Fibroblast of villous mesenchyme (primary cell): Measurements from ENCODE around the gene AFDN. TPM values are rescaled to one million over a fixed set of nuclear protein-coding genes. Genes with fewer than 3 reads are reported as not detected.
A peak's percentile ranks its signal among the peaks of the same experiment; 100 is the strongest.
"Not testable (repeated sequence)": the region's sequence is repeated elsewhere in the genome, so short reads cannot be mapped to it uniquely, and the experiment has no call there.

ENCODE experiments used
- DNase-seq: peaks from one replicate; pipeline ENCODE4 v3.0.0-alpha.2; 2010; ENCODE audit warnings: low read depth
- H3K4me3 ChIP-seq: 2 replicates; pipeline ENCODE4 v1.5.1; 2011; ENCODE audit warnings: low read depth, mild to moderate bottlenecking, low read length
- total RNA-seq: library from RNA; depleted of rRNA; stranded (reverse); fragments of >200 nt; gene quantifications from 2 replicates; pipeline ENCODE4 v1.2.3, GENCODE V29; 2012
- TF ChIP-seq, protein P1 (sequence below): IDR thresholded peaks from 2 replicates; pipeline ENCODE4 v1.5.1; 2012; ENCODE audit warnings: low read depth, mild to moderate bottlenecking, low read length; ENCODE audit not compliant: insufficient read depth

Gene AFDN
- total RNA-seq, 1 donor = 37.1 TPM

DNA sequence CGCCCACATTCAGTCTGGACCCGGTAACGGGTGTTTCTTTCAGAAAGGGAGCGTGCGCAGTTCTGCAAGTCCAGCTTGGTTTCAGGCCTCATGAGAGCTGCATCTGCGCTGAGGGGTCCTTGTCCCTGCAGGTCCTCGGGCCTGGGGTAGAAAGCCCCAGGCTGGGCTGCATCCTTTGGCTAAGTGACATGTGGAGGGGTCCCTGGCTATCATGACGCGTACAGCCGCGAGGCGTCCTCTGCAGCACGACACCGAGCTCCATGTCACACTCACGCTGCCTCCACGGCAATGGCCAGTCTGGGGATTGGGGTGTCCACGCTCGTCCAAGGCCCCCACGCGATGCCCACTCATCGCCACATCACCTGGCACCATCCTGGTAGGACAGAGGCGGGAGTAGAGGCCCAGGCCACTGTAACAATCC, 169.0 kb downstream of the AFDN start:
- TF ChIP-seq, protein P1, sequence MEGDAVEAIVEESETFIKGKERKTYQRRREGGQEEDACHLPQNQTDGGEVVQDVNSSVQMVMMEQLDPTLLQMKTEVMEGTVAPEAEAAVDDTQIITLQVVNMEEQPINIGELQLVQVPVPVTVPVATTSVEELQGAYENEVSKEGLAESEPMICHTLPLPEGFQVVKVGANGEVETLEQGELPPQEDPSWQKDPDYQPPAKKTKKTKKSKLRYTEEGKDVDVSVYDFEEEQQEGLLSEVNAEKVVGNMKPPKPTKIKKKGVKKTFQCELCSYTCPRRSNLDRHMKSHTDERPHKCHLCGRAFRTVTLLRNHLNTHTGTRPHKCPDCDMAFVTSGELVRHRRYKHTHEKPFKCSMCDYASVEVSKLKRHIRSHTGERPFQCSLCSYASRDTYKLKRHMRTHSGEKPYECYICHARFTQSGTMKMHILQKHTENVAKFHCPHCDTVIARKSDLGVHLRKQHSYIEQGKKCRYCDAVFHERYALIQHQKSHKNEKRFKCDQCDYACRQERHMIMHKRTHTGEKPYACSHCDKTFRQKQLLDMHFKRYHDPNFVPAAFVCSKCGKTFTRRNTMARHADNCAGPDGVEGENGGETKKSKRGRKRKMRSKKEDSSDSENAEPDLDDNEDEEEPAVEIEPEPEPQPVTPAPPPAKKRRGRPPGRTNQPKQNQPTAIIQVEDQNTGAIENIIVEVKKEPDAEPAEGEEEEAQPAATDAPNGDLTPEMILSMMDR = no peak
- no peak for DNase-seq
- no peak overlapping the region for H3K4me3 ChIP-seq

DNA sequence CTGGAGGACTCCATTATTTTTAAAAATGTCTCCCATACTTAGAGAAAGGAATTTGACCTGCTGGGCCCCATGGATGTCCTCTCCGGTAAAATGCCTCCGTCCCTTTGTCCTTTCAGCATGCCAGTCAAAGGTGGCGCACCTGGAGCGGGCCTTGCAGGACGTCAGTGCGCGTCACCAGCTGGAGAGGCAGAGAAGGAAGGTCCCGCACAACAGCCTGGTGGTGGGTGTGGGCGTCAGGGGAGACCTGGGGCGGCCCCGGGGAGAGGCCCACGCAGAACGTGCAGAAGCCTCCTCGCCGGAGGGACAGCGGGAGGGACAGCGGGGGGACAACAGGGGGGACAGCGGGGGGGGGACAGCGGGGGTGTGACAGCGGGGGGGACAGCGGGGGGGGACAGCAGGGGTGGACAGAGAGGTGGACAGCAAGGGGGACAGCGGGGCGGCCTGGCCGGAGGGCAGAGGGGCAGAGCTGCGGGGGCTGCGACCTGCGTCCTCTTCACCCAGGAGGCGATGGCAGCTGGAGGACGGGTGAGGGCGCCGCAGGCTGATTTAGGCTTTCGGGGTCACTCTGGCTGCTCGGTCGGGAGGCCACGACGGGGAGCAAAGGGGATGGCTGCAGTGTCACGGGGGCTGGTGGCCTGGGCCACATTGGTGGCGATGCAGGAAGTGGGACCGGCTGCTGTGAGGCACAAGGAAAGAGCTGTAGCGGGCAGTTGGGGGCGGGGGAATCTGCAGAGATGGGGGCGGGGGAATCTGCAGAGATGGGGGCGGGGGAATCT, 169.9 kb downstream of the AFDN start:
- no peak overlapping the region for H3K4me3 ChIP-seq
- DNase-seq = no peak
- TF ChIP-seq, protein P1 = no peak

DNA sequence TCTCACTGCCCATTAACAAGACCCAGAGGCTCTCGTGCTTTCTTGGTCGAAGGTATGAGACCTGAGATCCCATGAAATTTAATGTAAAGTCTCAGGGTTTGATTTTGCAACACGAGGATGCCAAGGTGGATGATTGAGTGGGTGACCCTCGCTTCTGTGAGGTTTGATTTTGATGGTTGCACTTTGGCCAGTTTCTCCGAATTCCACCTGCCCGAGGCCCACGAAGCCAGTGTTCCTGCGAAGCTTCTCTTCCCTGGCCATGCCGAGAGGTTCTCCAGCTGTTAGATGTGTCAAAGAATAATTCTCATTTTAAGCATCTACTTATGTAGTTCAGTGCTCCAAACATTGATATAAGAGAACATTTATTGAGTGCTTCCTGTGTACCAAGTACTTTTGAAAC, 170.9 kb downstream of the AFDN start, which contains the start of gene KIF25:
KIF25 (plus strand) TSS at position 30 of the 400 bp plus-strand sequence. CDS start 31,915 bp downstream, outside the sequence.
- H3K4me3 ChIP-seq = no peak within 1 kb of the TSS
- TF ChIP-seq, protein P1 = no peak
- no peak for DNase-seq

DNA sequence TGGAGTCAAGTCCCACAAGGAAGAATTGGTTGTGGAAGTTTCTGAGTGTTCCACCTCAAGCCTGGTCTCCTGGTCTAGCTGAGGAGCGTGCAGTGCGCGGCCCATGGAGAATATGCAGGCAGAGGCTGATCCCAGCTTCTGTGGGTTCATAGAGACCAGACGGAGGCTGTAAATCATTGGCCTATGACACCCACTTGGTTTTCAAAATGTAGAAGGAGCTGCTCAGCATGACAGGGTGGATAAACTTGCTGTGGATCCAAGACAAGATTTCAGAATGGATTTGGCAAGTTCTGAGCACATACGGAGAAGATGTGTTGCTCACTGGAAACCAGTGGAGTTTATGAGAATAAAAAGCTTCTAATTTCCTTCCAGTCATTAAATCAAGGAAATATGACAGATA, 171.5 kb downstream of the AFDN start:
- peak; percentile 58 for DNase-seq
- H3K4me3 ChIP-seq = no peak overlapping the region
- TF ChIP-seq, protein P1 = no peak

DNA sequence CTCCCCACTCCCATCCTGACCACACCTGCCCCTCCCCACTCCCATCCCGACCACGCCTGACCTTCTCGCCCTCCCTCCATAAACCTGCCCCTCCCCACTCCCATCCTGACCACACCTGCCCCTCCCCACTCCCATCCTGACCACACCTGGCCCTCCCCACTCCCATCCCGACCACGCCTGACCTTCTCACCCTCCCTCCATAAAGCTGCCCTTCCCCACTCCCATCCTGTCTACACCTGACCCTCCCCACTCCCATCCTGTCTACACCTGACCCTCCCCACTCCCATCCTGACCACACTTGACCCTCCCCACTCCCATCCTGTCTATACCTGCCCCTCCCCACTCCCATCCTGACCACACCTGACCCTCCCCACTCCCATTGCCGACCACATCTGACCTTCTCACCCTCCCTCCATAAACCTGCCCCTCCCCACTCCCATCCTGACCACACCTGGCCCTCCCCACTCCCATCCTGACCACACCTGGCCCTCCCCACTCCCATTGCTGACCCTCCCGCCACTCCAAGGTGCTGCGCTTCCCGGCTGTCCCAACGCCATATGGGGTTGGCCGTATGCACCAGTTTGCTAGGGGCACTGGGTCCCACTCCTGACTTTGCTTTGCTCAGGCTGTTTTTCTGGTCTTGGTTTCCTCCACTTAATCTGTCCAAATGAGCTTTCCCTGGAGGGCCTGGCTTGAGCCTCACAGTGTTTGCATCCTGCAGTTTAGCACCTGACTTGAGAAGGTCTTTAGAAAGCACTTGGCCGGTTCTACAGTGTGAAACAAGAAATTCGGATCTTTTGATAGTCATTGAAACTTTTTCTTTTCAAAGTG, 173.7 kb downstream of the AFDN start:
- no peak for DNase-seq
- TF ChIP-seq, protein P1 = no peak
- no peak overlapping the region for H3K4me3 ChIP-seq

DNA sequence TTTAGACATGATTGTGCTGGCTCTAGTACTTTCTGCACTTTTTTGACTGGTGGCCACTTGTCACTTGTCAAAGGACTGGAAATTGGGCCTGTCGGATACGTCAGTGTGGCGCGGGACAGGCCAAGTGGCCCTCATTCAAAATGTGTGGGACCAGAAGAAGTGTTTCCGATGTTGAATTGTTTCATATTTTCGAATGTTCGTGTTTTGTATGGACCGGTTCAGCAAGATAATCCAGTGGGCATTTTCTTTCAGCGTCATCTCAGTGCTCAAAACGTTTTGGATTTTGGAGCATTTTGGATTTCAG, 174.3 kb downstream of the AFDN start:
- DNase-seq = no peak
- TF ChIP-seq, protein P1 = no peak
- H3K4me3 ChIP-seq = no peak overlapping the region

DNA sequence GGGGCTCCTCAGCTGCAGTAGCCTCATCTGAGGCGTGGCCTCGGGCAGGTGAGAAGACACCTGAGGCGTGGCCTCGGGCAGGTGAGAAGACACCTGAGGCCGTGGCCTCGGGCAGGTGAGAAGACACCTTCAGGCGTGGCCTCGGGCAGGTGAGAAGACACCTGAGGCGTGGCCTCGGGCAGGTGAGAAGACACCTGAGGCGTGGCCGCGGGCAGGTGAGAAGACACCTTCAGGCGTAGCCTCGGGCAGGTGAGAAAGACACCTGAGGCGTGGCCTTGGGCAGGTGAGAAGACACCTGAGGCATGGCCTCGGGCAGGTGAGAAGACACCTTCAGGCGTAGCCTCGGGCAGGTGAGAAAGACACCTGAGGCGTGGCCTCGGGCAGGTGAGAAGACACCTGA, 174.8 kb downstream of the AFDN start:
- H3K4me3 ChIP-seq, DNase-seq: not testable (repeated sequence)
